Activated CD4-positive, CD25-positive, alpha-beta regulatory T cell treated with anti-CD3 and anti-CD28 coated beads, Interleukin-2, amount 50 U/mL, for 16 hours (primary cell): Measurements from ENCODE around the gene C22orf15.
A peak's percentile ranks its signal among the peaks of the same experiment; 100 is the strongest.

Experiments
- DNase-seq: peaks from one replicate; pipeline ENCODE4 v3.0.0-alpha.2; 2020; ENCODE audit warnings: low read depth, low spot score

Gene C22orf15

GRCh38 chr22:23786752-23787599, 24.2 kb downstream of the C22orf15 start, which contains the start of gene SMARCB1:
Gene SMARCB1, plus strand, starts transcription at chr22:23786966. Its CDS starts 204 bp downstream, at chr22:23787170.
- peak; percentile 87 for DNase-seq

- no peak for DNase-seq
Observed at GRCh38 chr22:23787600-23787896, 24.8 kb downstream of the C22orf15 start.

- no peak for DNase-seq
Observed at GRCh38 chr22:23787910-23788309, 25.1 kb downstream of the C22orf15 start.

- no peak for DNase-seq
Observed at GRCh38 chr22:23789121-23789520, 26.3 kb downstream of the C22orf15 start.

DNA sequence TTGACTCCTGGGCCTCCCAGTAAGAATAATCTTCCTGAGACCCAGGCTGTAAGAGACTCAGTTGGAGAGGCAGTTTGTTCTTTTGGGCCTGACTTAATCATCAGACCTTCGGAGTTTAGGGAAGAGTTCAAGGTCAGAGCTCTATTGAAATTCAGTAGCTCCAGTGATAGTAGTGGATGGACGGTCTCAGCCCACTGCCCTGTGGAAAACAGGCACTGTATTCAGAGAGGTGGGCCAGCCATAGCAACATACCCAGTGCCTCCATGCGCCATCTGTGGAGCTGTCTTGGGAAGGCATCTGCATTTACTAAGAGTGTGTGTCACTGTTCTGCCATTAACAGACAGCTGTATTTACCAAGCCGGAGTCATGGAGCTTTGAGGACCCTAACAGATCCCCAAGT, 26.8 kb downstream of the C22orf15 start:
- DNase-seq, result no peak

DNA sequence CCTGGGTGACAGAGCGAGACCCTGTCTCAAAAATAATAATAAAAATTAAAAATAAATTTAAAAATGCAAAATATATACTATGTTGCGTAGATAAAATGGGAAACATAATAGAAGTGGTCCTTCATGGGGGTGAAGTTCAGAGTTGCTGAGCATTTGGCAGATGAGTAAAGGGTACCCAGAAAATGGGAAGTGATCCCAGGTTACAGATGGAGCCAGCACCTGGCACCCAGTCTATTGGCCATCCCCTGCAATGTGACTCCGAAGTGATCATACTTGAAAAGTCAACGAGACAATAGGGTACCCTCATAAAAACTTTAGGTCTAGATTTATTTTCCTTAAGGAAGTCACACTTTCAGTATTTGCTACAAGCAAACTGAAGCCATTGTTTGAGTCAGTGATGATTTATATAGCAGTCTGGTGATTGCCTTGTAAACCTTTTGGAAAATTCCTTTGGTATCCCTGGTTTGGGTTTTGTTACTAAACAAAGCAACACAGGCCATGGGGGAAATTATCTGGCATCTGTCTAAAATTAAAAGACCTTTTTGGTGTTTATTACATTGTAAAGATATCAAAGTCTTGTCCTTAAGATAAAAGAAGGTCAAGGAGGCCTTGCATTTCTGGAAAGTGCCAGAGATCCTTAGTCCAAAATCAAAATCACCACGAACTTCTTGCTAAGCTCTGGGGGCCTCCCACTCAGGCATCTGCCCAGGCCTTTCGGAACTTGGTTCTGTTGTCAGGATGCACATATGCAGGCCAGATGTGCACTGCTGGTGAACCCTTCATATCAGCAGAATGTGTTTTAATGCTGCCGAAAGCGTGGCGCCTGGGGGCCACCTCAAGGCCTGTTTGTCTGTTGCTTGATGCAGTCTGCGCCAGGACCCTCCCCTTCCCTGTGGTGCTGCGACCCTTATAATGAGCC, 28.3 kb downstream of the C22orf15 start:
- DNase-seq, result no peak

GRCh38 chr22:23791738-23792645, 29.2 kb downstream of the C22orf15 start:
- DNase-seq, result no peak

DNA sequence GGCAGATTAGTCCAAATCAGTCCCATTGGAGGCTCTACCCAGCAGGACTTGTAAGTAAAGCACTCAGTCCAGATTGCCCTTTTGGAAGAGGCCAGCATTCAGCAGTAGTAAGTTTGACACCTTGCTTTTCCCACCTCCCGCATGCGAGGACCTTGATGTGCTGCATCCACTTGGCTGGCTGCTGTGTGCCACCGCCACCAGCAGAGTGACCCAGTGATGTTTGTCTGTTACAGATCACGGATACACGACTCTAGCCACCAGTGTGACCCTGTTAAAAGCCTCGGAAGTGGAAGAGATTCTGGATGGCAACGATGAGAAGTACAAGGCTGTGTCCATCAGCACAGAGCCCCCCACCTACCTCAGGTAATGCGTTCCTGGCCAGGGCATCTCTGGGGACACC, 30.5 kb downstream of the C22orf15 start:
- no peak for DNase-seq

- no peak for DNase-seq
Observed at GRCh38 chr22:23796461-23796860, 33.7 kb downstream of the C22orf15 start.

- DNase-seq, result no peak
Observed at GRCh38 chr22:23800297-23801237, 37.8 kb downstream of the C22orf15 start.

DNA sequence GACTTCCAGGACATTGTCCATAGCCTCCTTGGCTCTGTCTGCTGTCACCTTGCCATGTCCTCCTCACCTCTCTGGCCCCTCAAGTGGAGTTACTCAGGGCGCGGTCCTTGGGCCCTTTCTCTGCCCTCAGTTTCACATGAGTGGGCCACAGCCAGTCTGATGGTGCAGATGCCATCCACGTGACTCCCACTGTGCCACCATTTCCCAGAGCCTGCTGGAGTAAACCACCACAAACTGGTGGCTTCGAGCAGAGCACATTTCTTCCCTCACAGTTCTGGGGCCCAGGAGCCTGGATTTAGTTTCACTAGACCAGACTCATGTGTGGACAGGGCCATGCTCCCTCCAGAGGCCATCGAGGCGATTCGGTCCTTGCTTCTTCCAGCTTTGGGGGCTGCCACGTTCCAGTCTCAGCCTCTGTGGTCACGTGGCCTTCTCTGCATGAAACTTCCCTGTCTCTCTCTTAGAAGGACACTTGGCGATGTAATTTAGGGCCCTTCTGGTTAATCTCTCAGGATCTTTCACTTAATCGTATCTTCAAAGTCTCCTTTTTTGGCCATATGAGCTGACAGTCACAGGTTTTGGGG, 38.5 kb downstream of the C22orf15 start:
- no peak for DNase-seq

DNA sequence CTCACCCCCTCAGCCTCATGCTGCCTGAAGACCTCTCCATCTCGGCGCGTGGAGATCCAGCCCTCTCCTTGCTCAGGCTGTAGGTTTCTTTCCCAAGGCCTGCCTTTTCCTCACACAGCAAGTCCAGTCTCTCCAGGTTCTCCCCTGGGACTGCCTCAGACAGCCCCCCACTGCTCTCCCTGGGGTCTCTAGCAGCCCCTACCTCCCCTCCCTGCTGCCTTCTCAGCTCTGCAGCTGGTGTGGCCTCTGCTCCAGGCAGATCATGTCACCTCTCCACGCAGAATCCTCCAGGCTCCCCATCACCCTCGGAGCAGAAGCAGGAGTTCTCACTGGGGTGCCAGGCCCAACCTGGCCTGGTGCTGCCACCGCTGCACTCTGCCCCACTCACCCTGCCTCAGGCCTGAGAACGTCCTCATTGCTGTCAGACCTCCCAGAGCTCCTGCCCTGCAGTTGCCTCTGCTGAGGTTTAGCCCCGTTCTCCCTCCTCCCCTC, 39.1 kb downstream of the C22orf15 start:
- no peak for DNase-seq

GRCh38 chr22:23803001-23803819, 40.4 kb downstream of the C22orf15 start:
- DNase-seq, result no peak

DNA sequence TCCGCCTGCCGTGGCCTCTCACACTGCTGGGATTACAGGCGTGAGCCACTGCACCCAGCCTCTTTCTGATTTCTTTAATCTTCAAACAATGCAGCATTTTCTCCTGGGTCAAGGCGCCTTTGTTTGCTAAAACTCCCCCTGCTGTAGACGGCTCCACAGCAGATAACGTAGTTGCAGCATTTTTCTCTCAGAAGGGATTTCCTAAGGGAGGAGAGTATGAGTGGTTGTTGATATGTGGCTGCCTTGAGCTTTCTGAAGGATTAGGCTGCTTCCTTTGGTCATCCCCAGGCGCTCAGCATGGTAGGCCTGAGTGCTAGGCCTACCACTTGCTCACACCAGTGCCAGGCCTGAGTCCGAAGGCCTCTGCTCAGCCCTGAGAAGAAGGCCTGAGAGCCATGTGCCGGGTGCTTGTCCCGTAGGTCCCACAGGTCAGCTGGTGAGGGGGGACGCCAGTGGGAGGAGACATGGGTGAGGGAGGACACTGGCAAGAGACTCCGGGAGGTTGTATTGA, 42.0 kb downstream of the C22orf15 start:
- DNase-seq, result no peak

DNA sequence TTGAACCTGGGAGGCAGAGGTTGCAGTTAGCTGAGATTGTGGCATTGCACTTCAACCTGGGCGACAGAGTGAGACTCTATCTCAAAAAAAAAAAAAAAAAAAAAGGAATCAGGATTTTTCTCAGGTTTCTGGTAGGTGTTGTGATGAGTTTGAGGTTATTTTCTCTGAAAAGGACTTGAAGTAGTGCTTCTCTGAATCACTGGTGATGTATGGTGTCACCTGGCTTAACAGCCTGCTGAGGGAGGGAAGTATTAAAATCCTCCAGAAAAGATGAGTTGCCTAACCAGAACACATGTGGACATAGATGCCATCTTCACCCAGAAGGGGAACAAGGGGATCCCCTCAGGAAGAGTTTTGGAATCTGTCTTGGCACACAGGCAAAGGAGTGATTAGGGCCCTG, 44.0 kb downstream of the C22orf15 start:
- DNase-seq, result no peak

DNA sequence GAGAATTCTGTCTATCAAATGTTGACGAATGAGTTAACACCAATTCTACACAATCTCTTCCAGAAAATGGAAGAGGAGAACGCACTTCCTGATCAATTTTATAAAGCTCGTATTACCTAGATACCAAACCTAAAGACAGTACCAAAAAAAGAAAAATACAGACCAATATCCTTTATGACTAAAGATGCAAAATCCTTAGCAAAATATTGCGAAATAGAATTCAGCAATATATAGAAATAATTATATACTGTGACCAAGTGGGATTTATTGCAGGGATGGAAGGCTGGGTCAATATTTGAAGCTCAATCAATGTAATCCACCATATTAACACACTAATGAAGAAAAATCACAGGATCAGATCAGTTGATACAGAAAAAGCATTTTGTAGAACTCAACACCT, 49.6 kb downstream of the C22orf15 start:
- DNase-seq, result no peak
